ENCODE data around the gene GMNC.

The GMNC gene

GRCh38 chr3:190826018-190826417, 36.5 kb downstream of the GMNC start:
- no peak for DNase-seq (ENCODE audit: extremely low read depth, low read depth)
- TF ChIP-seq, protein P1, sequence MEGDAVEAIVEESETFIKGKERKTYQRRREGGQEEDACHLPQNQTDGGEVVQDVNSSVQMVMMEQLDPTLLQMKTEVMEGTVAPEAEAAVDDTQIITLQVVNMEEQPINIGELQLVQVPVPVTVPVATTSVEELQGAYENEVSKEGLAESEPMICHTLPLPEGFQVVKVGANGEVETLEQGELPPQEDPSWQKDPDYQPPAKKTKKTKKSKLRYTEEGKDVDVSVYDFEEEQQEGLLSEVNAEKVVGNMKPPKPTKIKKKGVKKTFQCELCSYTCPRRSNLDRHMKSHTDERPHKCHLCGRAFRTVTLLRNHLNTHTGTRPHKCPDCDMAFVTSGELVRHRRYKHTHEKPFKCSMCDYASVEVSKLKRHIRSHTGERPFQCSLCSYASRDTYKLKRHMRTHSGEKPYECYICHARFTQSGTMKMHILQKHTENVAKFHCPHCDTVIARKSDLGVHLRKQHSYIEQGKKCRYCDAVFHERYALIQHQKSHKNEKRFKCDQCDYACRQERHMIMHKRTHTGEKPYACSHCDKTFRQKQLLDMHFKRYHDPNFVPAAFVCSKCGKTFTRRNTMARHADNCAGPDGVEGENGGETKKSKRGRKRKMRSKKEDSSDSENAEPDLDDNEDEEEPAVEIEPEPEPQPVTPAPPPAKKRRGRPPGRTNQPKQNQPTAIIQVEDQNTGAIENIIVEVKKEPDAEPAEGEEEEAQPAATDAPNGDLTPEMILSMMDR (IDR thresholded peaks at IDR 0.05; ENCODE audit: low read depth, low read length, missing control alignments), result no peak
- no peak overlapping the region for H3K4me3 ChIP-seq (replicated peaks; ENCODE audit: low read depth, low read length)

DNA sequence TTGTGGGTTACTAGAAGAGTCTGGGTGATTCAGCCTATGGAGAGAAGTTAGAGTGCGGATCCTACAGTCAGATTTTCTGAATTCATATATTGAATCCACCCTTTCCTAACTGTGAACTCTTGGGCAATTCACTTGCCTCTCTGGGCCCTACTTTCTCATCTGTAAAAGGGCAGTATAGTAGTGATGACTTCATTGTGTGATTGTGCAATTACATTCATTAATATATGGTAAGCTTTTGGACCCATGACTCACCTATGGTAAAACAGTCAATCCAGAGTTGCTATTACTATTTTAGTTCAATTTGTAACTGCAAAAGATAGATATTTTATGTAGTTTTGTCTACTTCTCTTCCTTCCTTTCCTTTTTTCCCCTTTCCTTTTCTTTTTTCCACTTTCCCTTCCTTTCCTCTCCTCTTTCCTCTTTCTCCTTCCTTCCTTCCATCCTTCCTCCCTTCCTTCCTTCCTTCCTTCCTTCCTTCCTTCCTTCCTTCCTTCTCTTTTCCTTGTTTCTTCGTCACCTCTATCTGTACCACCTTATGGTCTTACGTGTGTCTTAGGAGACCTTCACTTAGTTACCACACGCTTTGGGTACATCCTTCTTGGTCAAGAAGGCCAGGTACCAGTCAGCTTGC, 37.0 kb downstream of the GMNC start:
- no peak for DNase-seq (ENCODE audit: extremely low read depth, low read depth)
- TF ChIP-seq, protein P1 (IDR thresholded peaks at IDR 0.05; ENCODE audit: low read depth, low read length, missing control alignments), result no peak
- H3K4me3 ChIP-seq (replicated peaks; ENCODE audit: low read depth, low read length), result no peak overlapping the region

- no peak overlapping the region for H3K4me3 ChIP-seq (replicated peaks; ENCODE audit: low read depth, low read length)
- DNase-seq (ENCODE audit: extremely low read depth, low read depth), result peak; percentile 24
- TF ChIP-seq, protein P1 (IDR thresholded peaks at IDR 0.05; ENCODE audit: low read depth, low read length, missing control alignments), result peak; percentile 58
These were observed 50.6 kb downstream of the GMNC start for GRCh38 chr3:190811775-190812480.

GRCh38 chr3:190810957-190811356, 51.5 kb downstream of the GMNC start:
- DNase-seq (ENCODE audit: extremely low read depth, low read depth), result no peak
- H3K4me3 ChIP-seq (replicated peaks; ENCODE audit: low read depth, low read length), result no peak overlapping the region
- TF ChIP-seq, protein P1 (IDR thresholded peaks at IDR 0.05; ENCODE audit: low read depth, low read length, missing control alignments), result no peak

GRCh38 chr3:190809351-190809750, 53.1 kb downstream of the GMNC start:
- TF ChIP-seq, protein P1 (IDR thresholded peaks at IDR 0.05; ENCODE audit: low read depth, low read length, missing control alignments), result no peak

DNA sequence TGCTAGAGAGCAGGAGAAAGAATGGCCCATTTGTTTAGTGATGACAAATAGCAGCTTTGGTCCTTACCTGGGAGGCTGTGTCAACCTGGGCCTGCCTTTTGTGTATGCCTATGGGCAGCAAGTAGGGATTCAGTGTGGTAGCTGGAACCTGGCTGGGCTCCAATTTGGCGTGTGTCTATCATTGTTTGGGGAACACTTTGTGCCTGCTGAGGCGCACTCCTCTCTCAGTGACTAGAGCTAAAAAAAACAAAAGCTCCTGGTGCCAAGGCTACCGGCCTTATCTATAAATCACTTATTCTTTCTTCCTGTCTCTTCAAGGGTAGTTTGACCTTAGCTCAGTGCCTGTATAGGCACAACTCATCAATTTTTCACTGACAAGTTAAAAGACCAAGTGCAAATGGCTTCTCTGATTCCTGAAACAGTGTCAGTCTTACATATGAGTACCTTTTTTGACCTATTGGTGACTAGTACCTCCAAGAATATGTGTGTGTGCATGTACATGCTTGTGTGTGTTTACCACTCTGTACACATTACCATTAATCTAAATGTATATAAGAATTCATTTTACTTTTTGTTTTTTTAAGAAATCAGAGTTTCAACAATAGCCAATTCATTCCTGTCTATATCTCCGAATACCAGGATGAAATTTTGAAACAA, 54.6 kb downstream of the GMNC start:
- H3K4me3 ChIP-seq (replicated peaks; ENCODE audit: low read depth, low read length), result no peak overlapping the region
- DNase-seq (ENCODE audit: extremely low read depth, low read depth), result no peak
- TF ChIP-seq, protein P1 (IDR thresholded peaks at IDR 0.05; ENCODE audit: low read depth, low read length, missing control alignments), result no peak

More at GRCh38 chr3:190809351-190809750, 53.1 kb downstream of the GMNC start:
- no peak overlapping the region for H3K4me3 ChIP-seq (replicated peaks; ENCODE audit: low read depth, low read length)
- no peak for DNase-seq (ENCODE audit: extremely low read depth, low read depth)

Measured in HFF-Myc (cell line).